ENCODE results near the gene ALKBH5.

ALKBH5 gene

GRCh38 chr17:18253947-18254821, 70.6 kb downstream of the ALKBH5 start:
- 0 out of 2 replicates have a peak, but pooled peaks cover 7% of the 10 kb centered on the region for H4K20me1 ChIP-seq (ENCODE audit: control insufficient read depth, insufficient read depth, low read depth, low read length)
- H3K27me3 ChIP-seq (ENCODE audit: control insufficient read depth, low read length), result no peaks in the 10 kb centered on the region
- no peak overlapping the region for H3K27ac ChIP-seq (ENCODE audit: low read depth, low read length)
- peaks cover 58% of the 10 kb centered on the region for H3K36me3 ChIP-seq (ENCODE audit: control insufficient read depth, low read length)
- no peaks in the 10 kb centered on the region for H3K9me2 ChIP-seq (replicated peaks; ENCODE audit: control insufficient read depth, low read length)
- peaks cover 19% of the 10 kb centered on the region for H3K79me2 ChIP-seq (ENCODE audit: control insufficient read depth, low read length)
- H3K4me2 ChIP-seq (ENCODE audit: low read length), result no peak overlapping the region
- no peaks in the 10 kb centered on the region for H3K9me3 ChIP-seq (ENCODE audit: control insufficient read depth, insufficient read depth, low read length)
- H3F3A ChIP-seq (ENCODE audit: control insufficient read depth, insufficient read depth), result no peaks in the 10 kb centered on the region
- H3K4me1 ChIP-seq (ENCODE audit: control insufficient read depth, low read length), result peaks cover 15% of the 10 kb centered on the region
- no peak overlapping the region for H3K4me3 ChIP-seq (ENCODE audit: low read length)
- TF ChIP-seq EZH2phosphoT487 (IDR thresholded peaks at IDR 0.05; ENCODE audit: borderline replicate concordance, low read length), result no peak
- TF ChIP-seq, protein P1, sequence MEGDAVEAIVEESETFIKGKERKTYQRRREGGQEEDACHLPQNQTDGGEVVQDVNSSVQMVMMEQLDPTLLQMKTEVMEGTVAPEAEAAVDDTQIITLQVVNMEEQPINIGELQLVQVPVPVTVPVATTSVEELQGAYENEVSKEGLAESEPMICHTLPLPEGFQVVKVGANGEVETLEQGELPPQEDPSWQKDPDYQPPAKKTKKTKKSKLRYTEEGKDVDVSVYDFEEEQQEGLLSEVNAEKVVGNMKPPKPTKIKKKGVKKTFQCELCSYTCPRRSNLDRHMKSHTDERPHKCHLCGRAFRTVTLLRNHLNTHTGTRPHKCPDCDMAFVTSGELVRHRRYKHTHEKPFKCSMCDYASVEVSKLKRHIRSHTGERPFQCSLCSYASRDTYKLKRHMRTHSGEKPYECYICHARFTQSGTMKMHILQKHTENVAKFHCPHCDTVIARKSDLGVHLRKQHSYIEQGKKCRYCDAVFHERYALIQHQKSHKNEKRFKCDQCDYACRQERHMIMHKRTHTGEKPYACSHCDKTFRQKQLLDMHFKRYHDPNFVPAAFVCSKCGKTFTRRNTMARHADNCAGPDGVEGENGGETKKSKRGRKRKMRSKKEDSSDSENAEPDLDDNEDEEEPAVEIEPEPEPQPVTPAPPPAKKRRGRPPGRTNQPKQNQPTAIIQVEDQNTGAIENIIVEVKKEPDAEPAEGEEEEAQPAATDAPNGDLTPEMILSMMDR (IDR thresholded peaks at IDR 0.05; ENCODE audit: low read depth, low read length, poor library complexity, severe bottlenecking), result no peak

- no peaks in the 10 kb centered on the region for H3K9me3 ChIP-seq (ENCODE audit: control insufficient read depth, insufficient read depth, low read length)
- 0 out of 2 replicates have a peak, but pooled peaks cover 7% of the 10 kb centered on the region for H4K20me1 ChIP-seq (ENCODE audit: control insufficient read depth, insufficient read depth, low read depth, low read length)
- no peak overlapping the region for H3K4me3 ChIP-seq (ENCODE audit: low read length)
- no peaks in the 10 kb centered on the region for H3K9me2 ChIP-seq (replicated peaks; ENCODE audit: control insufficient read depth, low read length)
- H3K4me2 ChIP-seq (ENCODE audit: low read length), result no peak overlapping the region
- peaks cover 56% of the 10 kb centered on the region for H3K36me3 ChIP-seq (ENCODE audit: control insufficient read depth, low read length)
- no peaks in the 10 kb centered on the region for H3F3A ChIP-seq (ENCODE audit: control insufficient read depth, insufficient read depth)
- H3K27me3 ChIP-seq (ENCODE audit: control insufficient read depth, low read length), result no peaks in the 10 kb centered on the region
- peaks cover 19% of the 10 kb centered on the region for H3K79me2 ChIP-seq (ENCODE audit: control insufficient read depth, low read length)
- H3K27ac ChIP-seq (ENCODE audit: low read depth, low read length), result no peak overlapping the region
- peaks cover 22% of the 10 kb centered on the region for H3K4me1 ChIP-seq (ENCODE audit: control insufficient read depth, low read length)
- TF ChIP-seq EZH2phosphoT487 (IDR thresholded peaks at IDR 0.05; ENCODE audit: borderline replicate concordance, low read length), result no peak
- TF ChIP-seq, protein P1 (IDR thresholded peaks at IDR 0.05; ENCODE audit: low read depth, low read length, poor library complexity, severe bottlenecking), result no peak
Observed at GRCh38 chr17:18254888-18255649, 71.4 kb downstream of the ALKBH5 start.

- TF ChIP-seq, protein P1 (IDR thresholded peaks at IDR 0.05; ENCODE audit: low read depth, low read length, poor library complexity, severe bottlenecking), result no peak
- no peak for TF ChIP-seq EZH2phosphoT487 (IDR thresholded peaks at IDR 0.05; ENCODE audit: borderline replicate concordance, low read length)
- Histone ChIP-seq H3K27me3 (ENCODE audit: control insufficient read depth, low read length) (no peaks in the 10 kb centered on the region), H3F3A (ENCODE audit: control insufficient read depth, insufficient read depth) (no peaks in the 10 kb centered on the region), H3K79me2 (ENCODE audit: control insufficient read depth, low read length) (peaks cover 22% of the 10 kb centered on the region), H3K4me1 (ENCODE audit: control insufficient read depth, low read length) (peaks cover 28% of the 10 kb centered on the region), H4K20me1 (ENCODE audit: control insufficient read depth, insufficient read depth, low read depth, low read length) (0 out of 2 replicates have a peak, but pooled peaks cover 7% of the 10 kb centered on the region), H3K9me3 (ENCODE audit: control insufficient read depth, insufficient read depth, low read length) (no peaks in the 10 kb centered on the region), H3K36me3 (ENCODE audit: control insufficient read depth, low read length) (peaks cover 52% of the 10 kb centered on the region), H3K4me2 (ENCODE audit: low read length) (no peak overlapping the region), H3K27ac (ENCODE audit: low read depth, low read length) (no peak overlapping the region), H3K4me3 (ENCODE audit: low read length) (no peak overlapping the region), H3K9me2 (replicated peaks; ENCODE audit: control insufficient read depth, low read length) (no peaks in the 10 kb centered on the region)
Observed at GRCh38 chr17:18256351-18256750, 72.7 kb downstream of the ALKBH5 start.
